Spleen (tissue), 11 donors: Measurements from ENCODE around the gene CD80. TPM values are rescaled to one million over a fixed set of nuclear protein-coding genes. Genes with fewer than 3 reads are reported as not detected.

Source experiments
- DNase-seq: peaks from one replicate; pipeline ENCODE4 v3.0.0-alpha.2; 2020
- H3K27ac ChIP-seq, 8 donors: fragments of 200-600 bp; sonication (generic) in 7 of 8; 1 replicate in 4 of 8; 2 replicates in 4 of 8; pipeline versions ENCODE4 v1.5.0 to v1.8.0; 2016 to 2021; ENCODE audit warnings: inconsistent platforms in 4 of 8, mild to moderate bottlenecking in 4 of 8, moderate library complexity in 1 of 8
- H3K27me3 ChIP-seq, 7 donors: fragments of 200-600 bp; sonication (generic) in 6 of 7; replicated peaks in 1 of 7; 1 replicate in 4 of 7; 2 replicates in 3 of 7; pipeline versions ENCODE4 v1.5.0 to v1.8.0; 2016 to 2021; ENCODE audit warnings: inconsistent platforms in 3 of 7, mild to moderate bottlenecking in 1 of 7
- H3K36me3 ChIP-seq, 6 donors: fragments of 200-600 bp; sonication (generic) in 5 of 6; 1 replicate in 4 of 6; 2 replicates in 2 of 6; pipeline versions ENCODE4 v1.5.0 to v1.8.0; 2016 to 2021; ENCODE audit warnings: inconsistent platforms in 2 of 6
- H3K4me1 ChIP-seq, 6 donors: fragments of 200-600 bp; sonication (generic) in 5 of 6; 1 replicate in 3 of 6; 2 replicates in 3 of 6; pipeline versions ENCODE4 v1.5.0 to v1.8.0; 2016 to 2021; ENCODE audit warnings: inconsistent platforms in 3 of 6
- H3K4me3 ChIP-seq, 8 donors: fragments of 200-600 bp; sonication (generic) in 7 of 8; 1 replicate in 4 of 8; 2 replicates in 4 of 8; pipeline versions ENCODE4 v1.5.0 to v1.8.0; 2016 to 2021; ENCODE audit warnings: inconsistent platforms in 4 of 8, mild to moderate bottlenecking in 4 of 8, moderate library complexity in 2 of 8
- H3K9me3 ChIP-seq, 8 donors: fragments of 200-600 bp; sonication (generic) in 7 of 8; 1 replicate in 4 of 8; 2 replicates in 4 of 8; pipeline versions ENCODE4 v1.5.0 to v1.8.0; 2016 to 2021; ENCODE audit warnings: inconsistent platforms in 4 of 8
- CTCF ChIP-seq, 11 experiments: fragments of 200-600 bp in 7 of 11; fragments of 450-650 bp in 4 of 11; sonication (generic) in 4 of 11; IDR thresholded peaks in 8 of 11; conservative IDR thresholded peaks in 3 of 11; 1 replicate in 7 of 11; 2 replicates in 4 of 11; pipeline versions ENCODE4 v1.4.0 to v1.8.0; 2016 to 2021; ENCODE audit warnings: antibody characterized with exemption in 11 of 11, inconsistent platforms in 4 of 11, mild to moderate bottlenecking in 1 of 11
- POLR2A ChIP-seq, 3 donors: fragments of 450-650 bp; IDR thresholded peaks; one replicate each; pipeline ENCODE4 v1.5.1; 2017; ENCODE audit warnings: antibody characterized with exemption in 3 of 3, mild to moderate bottlenecking in 1 of 3
- POLR2AphosphoS5 ChIP-seq, 3 donors: sonication (generic); formaldehyde crosslinking; IDR thresholded peaks; one replicate each; pipeline ENCODE4 v1.5.1; 2017; ENCODE audit warnings: antibody characterized with exemption in 3 of 3
- WGBS, 5 donors: extraction: QIAGEN DNeasy Blood & Tissue Kit in 3 of 5; methylation state at CpG; one replicate each; pipeline versions ENCODE4 v1.1.5 to v1.1.7; 2013 to 2018; 5-methylcytosine and 5-hydroxymethylcytosine counted together
- intact Hi-C: fragments of 100-400 bp; cut with DNase I; formaldehyde crosslinking; loops from one replicate; pipeline ENCODE4 v1.15.0; 2023; ENCODE audit warnings: low total_unique reads
- polyA plus RNA-seq, 3 donors: library from polyadenylated mRNA; stranded (reverse); fragments of 200-250 nt; gene quantifications; one replicate each; pipeline ENCODE4 v1.2.1, GENCODE V29; 2013
- total RNA-seq, 7 donors: library from RNA; depleted of rRNA in 3 of 7; stranded (reverse); fragments of >200 nt in 3 of 7; fragmentation: NEBNext Ultra II Directional in 4 of 7; extraction: Animal tissue kit (Norgen Biotek cat#: 25700) in 4 of 7; gene quantifications; one replicate each; pipeline versions ENCODE4 v1.1.0 to v1.2.1, GENCODE V29; 2016 to 2021
- donor health status: healthy with polysubstance abuse.
- donor health status: DM: no; HTN: no; CAD: no; lungs with moderate emphysema.
- donor health status: DM: no; HTN: no; CAD: no.
- donor health status: Bipolar disorder and iron deficiency.
- donor health status: healthy.
- donor health status: DM: no; HTN: no; CAD: no.
- donor health status: DM: yes; HTN: yes; CAD: no.

Gene CD80
- total and polyA plus RNA-seq, 10 donors = 1.5 to 33.0 (median 13.4) TPM

- Histone ChIP-seq H3K27ac (no peak overlapping the region), H3K9me3 (no peaks in the 10 kb centered on the region), H3K36me3 (no peaks in the 10 kb centered on the region), H3K4me3 (no peak overlapping the region), H3K4me1 (peaks cover 0 to 36% (median 18%) of the 10 kb centered on the region in 6 donors), H3K27me3 (no peaks in the 10 kb centered on the region)
- intact Hi-C loops = no loop called here
- no peak for TF ChIP-seq POLR2AphosphoS5 (IDR thresholded peaks at IDR 0.05)
- no peak for TF ChIP-seq CTCF (IDR thresholded peaks at IDR 0.05 in 8 of 11, conservative IDR thresholded peaks at IDR 0.05 in 3 of 11)
- no peak for TF ChIP-seq POLR2A (IDR thresholded peaks at IDR 0.05)
- WGBS, 5 donors = 81 to 97% (median 84%) methylated on average over 3 of the region's 3 CpGs
- no peak for DNase-seq
These were observed 41.7 kb upstream of the CD80 start for GRCh38 chr3:119601154-119601553.

GRCh38 chr3:119600732-119601131 lies 41.3 kb upstream of the CD80 start:
- TF ChIP-seq CTCF (IDR thresholded peaks at IDR 0.05 in 8 of 11, conservative IDR thresholded peaks at IDR 0.05 in 3 of 11) (peak in 8 of 11 experiments; percentile 21 to 60 (median 42)), POLR2A (IDR thresholded peaks at IDR 0.05) (no peak), POLR2AphosphoS5 (IDR thresholded peaks at IDR 0.05) (peak in 2 of 3 donors; percentile 19 to 27)
- WGBS, 5 donors = 45 to 69% (median 59%) methylated on average over 4 to 5 of the region's 5 CpGs
- no peak overlapping the region for H3K4me3 ChIP-seq
- no peaks in the 10 kb centered on the region for H3K27me3 ChIP-seq
- H3K27ac ChIP-seq = no peak overlapping the region
- H3K4me1 ChIP-seq = peaks cover 0 to 40% (median 21%) of the 10 kb centered on the region in 6 donors
- intact Hi-C loops = no loop called here
- DNase-seq = peak; percentile 79
- H3K9me3 ChIP-seq = no peaks in the 10 kb centered on the region
- H3K36me3 ChIP-seq = no peaks in the 10 kb centered on the region

- no peak for DNase-seq
- TF ChIP-seq POLR2A (IDR thresholded peaks at IDR 0.05) (no peak), CTCF (IDR thresholded peaks at IDR 0.05 in 8 of 11, conservative IDR thresholded peaks at IDR 0.05 in 3 of 11) (no peak)
- intact Hi-C loops = no loop called here
- Histone ChIP-seq H3K4me1 (peaks cover 0 to 42% (median 24%) of the 10 kb centered on the region in 6 donors), H3K27me3 (no peaks in the 10 kb centered on the region), H3K27ac (no peak overlapping the region), H3K36me3 (no peaks in the 10 kb centered on the region), H3K9me3 (no peaks in the 10 kb centered on the region), H3K4me3 (no peak overlapping the region)
- WGBS, 5 donors = 77 to 90% (median 89%) methylated on average over 6 of the region's 6 CpGs
These were observed 40.3 kb upstream of the CD80 start for GRCh38 chr3:119599558-119600174.

- Histone ChIP-seq H3K27ac (peak overlapping the region in 2 of 8 donors; percentile 75 to 80), H3K27me3 (no peaks in the 10 kb centered on the region), H3K4me3 (no peak overlapping the region), H3K9me3 (no peaks in the 10 kb centered on the region), H3K36me3 (no peaks in the 10 kb centered on the region), H3K4me1 (peaks cover 0 to 42% (median 24%) of the 10 kb centered on the region in 6 donors)
- no peak for DNase-seq
- 85 to 96% (median 87%) methylated on average over 1 of the region's 1 CpG for WGBS, 5 donors
- no peak for TF ChIP-seq POLR2A (IDR thresholded peaks at IDR 0.05)
- no peak for TF ChIP-seq POLR2AphosphoS5 (IDR thresholded peaks at IDR 0.05)
- TF ChIP-seq CTCF (IDR thresholded peaks at IDR 0.05 in 8 of 11, conservative IDR thresholded peaks at IDR 0.05 in 3 of 11) = no peak
- intact Hi-C loops = no loop called here
These were observed 39.1 kb upstream of the CD80 start for GRCh38 chr3:119598410-119599098.
